ENCODE measurements around the gene FBXL4. TPM values are rescaled to one million over a fixed set of nuclear protein-coding genes. Genes with fewer than 3 reads are reported as not detected.

FBXL4 gene
- total RNA-seq, 2 experiments from 2014 or later: 14.5 to 20.9 TPM

- Histone ChIP-seq H4K20me1 (ENCODE audit: insufficient read depth, low read length) (peaks cover 3% of the 10 kb centered on the region; the same call in 1 of the 2 replicates), H3K36me3 (ENCODE audit: insufficient read depth, low read length) (peaks cover 45% of the 10 kb centered on the region), H3K4me1 (ENCODE audit: insufficient read depth, low read length, poor library complexity, severe bottlenecking) (peaks cover 15% of the 10 kb centered on the region), H3K27ac (ENCODE audit: low read depth, low read length, poor library complexity, severe bottlenecking) (no peak overlapping the region), H3K4me3 (ENCODE audit: low read depth, low read length, poor library complexity, severe bottlenecking) (no peak overlapping the region), H3K9me2 (ENCODE audit: insufficient read depth, low read length) (no peaks in the 10 kb centered on the region), H3K79me2 (ENCODE audit: insufficient read depth, low read depth, low read length) (peaks cover 81% of the 10 kb centered on the region), H3K4me2 (ENCODE audit: low read length) (no peak overlapping the region), H2AFZ (ENCODE audit: low read length) (no peak overlapping the region), H3K9me3 (ENCODE audit: low read length) (peaks cover 43% of the 10 kb centered on the region)
- POLR2A ChIA-PET: interaction anchor here (0.6 to 1.3 kb wide), 3 partner anchors 13 to 85 kb away, joined by 3 to 5 read pairs (median 3); no protein-coding TSS in a partner anchor
- no TSS peak for BruUV-seq (replicated peaks)
- DNase-seq (ENCODE audit: low spot score): no peak
- TF ChIP-seq, protein P1, sequence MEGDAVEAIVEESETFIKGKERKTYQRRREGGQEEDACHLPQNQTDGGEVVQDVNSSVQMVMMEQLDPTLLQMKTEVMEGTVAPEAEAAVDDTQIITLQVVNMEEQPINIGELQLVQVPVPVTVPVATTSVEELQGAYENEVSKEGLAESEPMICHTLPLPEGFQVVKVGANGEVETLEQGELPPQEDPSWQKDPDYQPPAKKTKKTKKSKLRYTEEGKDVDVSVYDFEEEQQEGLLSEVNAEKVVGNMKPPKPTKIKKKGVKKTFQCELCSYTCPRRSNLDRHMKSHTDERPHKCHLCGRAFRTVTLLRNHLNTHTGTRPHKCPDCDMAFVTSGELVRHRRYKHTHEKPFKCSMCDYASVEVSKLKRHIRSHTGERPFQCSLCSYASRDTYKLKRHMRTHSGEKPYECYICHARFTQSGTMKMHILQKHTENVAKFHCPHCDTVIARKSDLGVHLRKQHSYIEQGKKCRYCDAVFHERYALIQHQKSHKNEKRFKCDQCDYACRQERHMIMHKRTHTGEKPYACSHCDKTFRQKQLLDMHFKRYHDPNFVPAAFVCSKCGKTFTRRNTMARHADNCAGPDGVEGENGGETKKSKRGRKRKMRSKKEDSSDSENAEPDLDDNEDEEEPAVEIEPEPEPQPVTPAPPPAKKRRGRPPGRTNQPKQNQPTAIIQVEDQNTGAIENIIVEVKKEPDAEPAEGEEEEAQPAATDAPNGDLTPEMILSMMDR (conservative IDR thresholded peaks at IDR 0.05; ENCODE audit: low read length): no peak
- TF ChIP-seq EZH2phosphoT487 (IDR thresholded peaks at IDR 0.05; ENCODE audit: borderline replicate concordance, low read depth, low read length): no peak
- CTCF ChIA-PET (ENCODE audit: unreplicated experiment): no interaction called here
- intact Hi-C loops (cut with micrococcal nuclease; ENCODE audit: unreplicated experiment): no loop called here
Measured at GRCh38 chr6:98944168-98944567, 3.6 kb downstream of the FBXL4 start.

DNA sequence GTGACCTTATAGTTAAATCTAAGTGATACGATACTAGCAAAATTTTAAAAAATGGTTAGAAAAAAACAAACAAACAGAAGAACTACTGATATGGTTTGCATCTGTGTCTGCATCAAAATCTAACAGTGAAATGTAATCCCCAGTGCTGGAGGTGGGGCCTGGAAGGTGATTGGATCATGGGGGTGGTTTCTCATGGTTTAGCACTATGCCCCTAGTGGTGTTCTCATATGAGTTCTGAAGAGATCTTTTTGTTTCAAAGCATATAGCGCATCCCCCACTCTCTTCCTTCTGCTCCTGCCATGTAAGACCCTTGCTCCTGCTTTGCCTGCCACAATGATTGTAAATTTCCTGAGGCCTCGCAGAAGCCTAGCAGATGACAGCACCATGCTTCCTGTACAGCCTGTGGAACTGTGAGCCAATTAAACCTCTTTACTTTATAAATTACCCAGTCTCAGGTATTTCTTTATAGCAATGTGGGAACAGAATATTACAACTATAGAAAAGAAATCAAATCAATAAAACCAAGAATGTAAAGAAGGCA is 5.4 kb downstream of the FBXL4 start:
- Histone ChIP-seq H2AFZ (ENCODE audit: low read length) (no peak overlapping the region), H3K9me2 (ENCODE audit: insufficient read depth, low read length) (no peaks in the 10 kb centered on the region), H4K20me1 (ENCODE audit: insufficient read depth, low read length) (peaks cover 3% of the 10 kb centered on the region; the same call in 1 of the 2 replicates), H3K36me3 (ENCODE audit: insufficient read depth, low read length) (peaks cover 49% of the 10 kb centered on the region), H3K9me3 (ENCODE audit: low read length) (peaks cover 49% of the 10 kb centered on the region), H3K4me3 (ENCODE audit: low read depth, low read length, poor library complexity, severe bottlenecking) (no peak overlapping the region), H3K79me2 (ENCODE audit: insufficient read depth, low read depth, low read length) (peaks cover 99% of the 10 kb centered on the region), H3K27ac (ENCODE audit: low read depth, low read length, poor library complexity, severe bottlenecking) (no peak overlapping the region), H3K4me1 (ENCODE audit: insufficient read depth, low read length, poor library complexity, severe bottlenecking) (peaks cover 15% of the 10 kb centered on the region), H3K4me2 (ENCODE audit: low read length) (no peak overlapping the region)
- ChIA-PET POLR2A (interaction anchor here (1.1 kb wide), 1 partner anchor 11 kb away, joined by 4 read pairs; no protein-coding TSS in a partner anchor), CTCF (ENCODE audit: unreplicated experiment) (no interaction called here)
- DNase-seq (ENCODE audit: low spot score): no peak
- intact Hi-C loops (cut with micrococcal nuclease; ENCODE audit: unreplicated experiment): no loop called here
- BruUV-seq (replicated peaks): no TSS peak
- TF ChIP-seq, protein P1 (conservative IDR thresholded peaks at IDR 0.05; ENCODE audit: low read length): peak; percentile 37
- TF ChIP-seq EZH2phosphoT487 (IDR thresholded peaks at IDR 0.05; ENCODE audit: borderline replicate concordance, low read depth, low read length): no peak

DNA sequence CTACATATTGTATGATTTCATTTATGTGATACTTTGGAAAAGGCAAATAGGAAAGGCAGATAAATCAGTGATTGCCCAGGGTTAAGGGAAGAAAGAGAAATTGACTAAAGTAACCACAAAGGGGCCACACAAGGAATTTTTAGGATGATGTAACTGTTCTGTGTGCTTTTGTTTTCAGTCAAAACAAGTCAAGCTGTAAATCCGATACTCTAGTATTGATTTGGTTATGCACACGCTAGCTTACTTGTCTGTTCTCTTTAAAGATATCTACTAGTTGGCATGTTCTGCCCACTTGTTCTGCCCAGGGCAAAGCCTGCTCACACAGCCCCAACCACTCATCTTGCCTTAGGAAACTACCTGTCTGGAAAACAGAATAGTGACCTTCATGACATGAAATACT is 6.4 kb downstream of the FBXL4 start:
- Histone ChIP-seq H3K36me3 (ENCODE audit: insufficient read depth, low read length) (peaks cover 49% of the 10 kb centered on the region), H3K4me3 (ENCODE audit: low read depth, low read length, poor library complexity, severe bottlenecking) (no peak overlapping the region), H4K20me1 (ENCODE audit: insufficient read depth, low read length) (peaks cover 3% of the 10 kb centered on the region; the same call in 1 of the 2 replicates), H2AFZ (ENCODE audit: low read length) (no peak overlapping the region), H3K9me3 (ENCODE audit: low read length) (peaks cover 49% of the 10 kb centered on the region), H3K27ac (ENCODE audit: low read depth, low read length, poor library complexity, severe bottlenecking) (no peak overlapping the region), H3K4me1 (ENCODE audit: insufficient read depth, low read length, poor library complexity, severe bottlenecking) (peaks cover 15% of the 10 kb centered on the region), H3K9me2 (ENCODE audit: insufficient read depth, low read length) (no peaks in the 10 kb centered on the region), H3K4me2 (ENCODE audit: low read length) (no peak overlapping the region), H3K79me2 (ENCODE audit: insufficient read depth, low read depth, low read length) (peaks cover 96% of the 10 kb centered on the region)
- DNase-seq (ENCODE audit: low spot score): no peak
- intact Hi-C loops (cut with micrococcal nuclease; ENCODE audit: unreplicated experiment): no loop called here
- ChIA-PET POLR2A (interaction anchor here (1.1 kb wide), 1 partner anchor 10 kb away, joined by 4 read pairs; no protein-coding TSS in a partner anchor), CTCF (ENCODE audit: unreplicated experiment) (no interaction called here)
- TF ChIP-seq EZH2phosphoT487 (IDR thresholded peaks at IDR 0.05; ENCODE audit: borderline replicate concordance, low read depth, low read length): no peak
- TF ChIP-seq, protein P1 (conservative IDR thresholded peaks at IDR 0.05; ENCODE audit: low read length): no peak
- no TSS peak for BruUV-seq (replicated peaks)
